GM18867 (cell line): Measurements from ENCODE around the gene C1RL.

ENCODE experiments used
- ATAC-seq: cut with Tn5 transposase; IDR thresholded peaks from one replicate; pipeline ENCODE4 v1.9.1; 2021; ENCODE audit warnings: mild to moderate bottlenecking, moderate library complexity; ENCODE audit not compliant: unreplicated experiment

C1RL gene

DNA sequence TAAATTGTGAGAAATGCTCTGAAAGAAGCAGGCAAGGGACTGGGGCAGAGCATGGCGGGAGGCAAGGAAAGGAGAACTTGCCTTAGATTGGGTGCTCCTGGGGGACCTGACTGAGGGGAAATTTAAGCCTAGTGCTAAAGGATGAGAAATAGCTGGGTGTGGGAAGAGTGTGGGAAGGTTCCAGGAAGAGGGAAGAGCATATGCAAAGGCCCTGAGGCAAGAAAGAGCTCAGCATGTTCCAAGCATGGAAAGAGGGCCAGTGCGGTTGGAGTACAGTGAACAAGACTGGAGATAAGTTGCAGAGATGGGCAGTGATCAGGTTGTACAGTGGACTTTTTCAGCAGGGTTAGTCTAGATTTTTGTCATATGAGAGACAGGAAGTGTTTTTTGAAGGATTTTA is 30.2 kb upstream of the C1RL start:
- ATAC-seq, result no peak

DNA sequence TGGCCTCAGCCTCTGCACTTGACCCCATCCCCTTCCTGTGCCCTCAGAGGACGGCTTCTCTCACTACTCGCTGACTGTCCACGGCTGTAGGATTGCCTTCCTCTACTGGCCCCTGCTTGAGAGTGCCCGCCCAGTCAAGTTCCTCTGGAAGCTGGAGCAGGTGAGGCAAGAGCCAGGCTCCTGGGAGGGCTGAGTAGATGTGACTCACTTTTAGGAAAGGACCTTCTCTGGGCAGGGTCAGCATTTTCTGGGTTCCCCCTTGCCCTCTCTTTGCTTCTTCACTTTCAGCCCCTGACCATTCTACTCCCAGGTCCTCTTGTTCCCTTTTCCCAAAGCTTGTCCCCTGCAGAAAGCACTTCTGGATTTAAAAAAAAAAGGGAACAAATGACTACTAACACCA is 28.9 kb upstream of the C1RL start:
- ATAC-seq, result no peak

DNA sequence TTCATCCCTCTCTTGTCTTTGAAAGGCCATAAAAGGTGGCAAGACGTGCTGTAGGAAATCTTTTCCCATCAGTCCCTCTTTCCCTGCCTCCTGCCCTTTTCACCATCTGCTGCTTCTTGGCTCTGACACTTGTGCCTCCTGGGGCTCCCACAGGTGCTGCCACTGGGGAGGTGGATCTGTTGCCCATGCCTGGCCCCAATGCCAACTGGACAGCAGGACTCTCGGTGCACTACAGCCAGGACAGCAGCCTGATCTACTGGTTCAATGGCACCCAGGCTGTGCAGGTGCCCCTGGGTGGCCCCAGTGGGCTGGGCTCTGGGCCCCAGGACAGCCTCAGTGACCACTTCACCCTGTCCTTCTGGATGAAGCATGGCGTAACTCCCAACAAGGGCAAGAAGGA is 27.7 kb upstream of the C1RL start:
- no peak for ATAC-seq

DNA sequence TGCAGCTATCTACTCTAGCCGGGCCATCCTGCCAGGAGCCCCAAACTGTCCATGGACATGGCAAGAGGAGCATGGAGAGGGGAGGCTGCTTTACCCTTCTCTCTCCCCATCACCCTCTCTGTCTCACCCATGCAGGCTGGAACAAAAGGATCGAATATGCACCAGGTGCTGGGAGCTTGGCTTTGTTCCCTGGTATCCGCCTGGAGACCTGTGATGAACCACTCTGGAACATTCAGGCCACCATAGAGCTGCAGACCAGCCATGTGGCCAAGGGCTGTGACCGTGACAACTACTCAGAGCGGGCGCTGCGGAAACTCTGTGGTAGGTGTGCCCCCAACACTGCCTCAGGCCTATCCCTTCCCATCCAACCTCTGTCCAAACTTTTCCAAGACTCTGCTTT is 27.1 kb upstream of the C1RL start:
- no peak for ATAC-seq

DNA sequence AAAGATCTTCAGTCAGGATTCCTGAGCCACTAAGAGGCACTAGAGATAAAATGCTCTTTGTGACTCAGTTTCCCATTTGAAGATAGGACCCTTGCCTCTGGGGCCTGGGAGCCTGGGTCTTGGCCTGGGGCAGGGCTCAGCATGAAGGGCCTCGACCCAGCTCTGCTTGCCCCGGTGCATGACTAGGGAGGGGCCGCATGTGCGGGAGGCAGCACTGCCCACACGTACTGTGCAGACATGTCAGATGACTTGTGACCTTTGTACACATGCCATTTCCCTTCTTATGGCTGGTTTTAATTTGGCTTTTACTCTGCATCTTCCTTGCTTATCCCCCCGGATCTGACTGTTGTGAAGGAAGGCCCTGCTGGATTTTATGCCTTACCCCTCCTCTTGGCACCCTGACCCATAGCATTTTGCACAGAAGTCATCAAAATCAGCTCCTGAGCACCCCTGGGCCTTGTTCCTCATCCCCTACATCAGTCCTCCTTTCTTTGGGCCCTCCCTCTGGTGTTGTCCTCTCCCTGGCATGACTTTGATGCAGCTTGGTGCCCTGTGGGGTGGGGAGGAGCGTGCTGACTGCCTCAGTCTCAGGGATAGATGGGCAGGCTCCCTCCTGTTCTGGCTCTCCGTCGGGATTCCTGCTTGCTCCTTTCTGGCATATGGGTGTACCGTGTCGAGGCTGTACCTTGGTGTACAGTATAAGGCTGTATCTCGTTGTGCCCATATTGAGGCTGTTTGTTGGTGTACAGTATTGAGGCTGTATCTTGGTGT is 25.6 kb upstream of the C1RL start:
- ATAC-seq, result no peak

DNA sequence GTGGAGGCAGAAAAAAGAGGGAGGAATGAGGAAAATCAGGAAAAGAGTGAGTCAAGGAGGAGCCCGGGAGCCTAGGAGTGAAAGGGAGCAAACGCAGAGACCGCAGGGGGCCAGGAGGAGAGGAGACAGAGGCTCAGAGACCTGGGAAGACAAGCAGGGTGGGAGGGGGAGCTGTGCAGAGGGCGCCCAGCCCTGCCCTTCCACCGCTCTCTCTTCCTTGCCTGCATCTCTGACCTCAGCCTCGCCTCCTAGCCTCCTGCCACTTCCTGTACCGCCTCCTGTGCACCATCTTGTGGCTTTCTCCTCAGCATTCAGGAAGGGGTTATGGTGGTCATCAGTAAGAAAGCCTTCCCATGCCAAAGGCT is 22.5 kb upstream of the C1RL start:
- no peak for ATAC-seq

DNA sequence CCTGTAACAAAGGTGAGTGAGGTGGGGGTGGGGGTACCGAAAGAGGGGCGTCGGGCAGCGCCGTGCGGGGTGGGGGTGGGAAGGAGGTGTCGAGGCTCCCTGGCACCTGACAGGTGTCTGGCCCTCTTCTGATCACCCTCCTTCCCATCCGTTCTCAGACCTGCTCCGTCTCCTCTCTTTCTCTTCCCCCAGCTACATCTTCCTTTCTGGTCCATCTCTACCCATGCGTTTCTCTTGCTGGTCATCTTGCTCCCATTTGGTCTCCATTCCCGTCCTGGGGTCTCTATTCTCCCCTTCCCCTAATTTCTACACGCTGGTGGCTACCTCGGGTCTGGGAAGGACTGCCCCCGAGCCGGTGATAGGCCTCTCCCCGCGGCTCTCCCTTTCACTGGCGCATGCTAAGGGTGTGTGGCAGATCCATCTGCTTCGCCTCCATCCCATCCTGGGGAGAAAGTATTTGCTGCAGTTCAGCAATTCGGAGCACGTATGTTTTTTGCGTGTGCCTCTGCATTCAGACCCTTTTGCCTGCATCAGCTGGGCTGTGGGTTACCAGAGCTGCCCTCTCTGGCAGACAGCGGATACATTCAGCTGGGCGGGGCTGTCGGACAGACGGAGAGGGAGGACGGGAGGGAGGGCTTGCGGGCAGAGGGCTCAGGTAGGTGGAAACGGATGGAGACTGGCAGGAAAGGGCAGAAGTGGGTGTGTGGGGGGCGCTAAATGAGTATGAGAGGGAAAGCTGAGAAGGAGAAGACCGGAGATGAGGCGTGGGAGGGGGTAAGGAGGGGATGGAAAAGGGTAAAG is 21.9 kb upstream of the C1RL start:
- peak; percentile 59 for ATAC-seq

DNA sequence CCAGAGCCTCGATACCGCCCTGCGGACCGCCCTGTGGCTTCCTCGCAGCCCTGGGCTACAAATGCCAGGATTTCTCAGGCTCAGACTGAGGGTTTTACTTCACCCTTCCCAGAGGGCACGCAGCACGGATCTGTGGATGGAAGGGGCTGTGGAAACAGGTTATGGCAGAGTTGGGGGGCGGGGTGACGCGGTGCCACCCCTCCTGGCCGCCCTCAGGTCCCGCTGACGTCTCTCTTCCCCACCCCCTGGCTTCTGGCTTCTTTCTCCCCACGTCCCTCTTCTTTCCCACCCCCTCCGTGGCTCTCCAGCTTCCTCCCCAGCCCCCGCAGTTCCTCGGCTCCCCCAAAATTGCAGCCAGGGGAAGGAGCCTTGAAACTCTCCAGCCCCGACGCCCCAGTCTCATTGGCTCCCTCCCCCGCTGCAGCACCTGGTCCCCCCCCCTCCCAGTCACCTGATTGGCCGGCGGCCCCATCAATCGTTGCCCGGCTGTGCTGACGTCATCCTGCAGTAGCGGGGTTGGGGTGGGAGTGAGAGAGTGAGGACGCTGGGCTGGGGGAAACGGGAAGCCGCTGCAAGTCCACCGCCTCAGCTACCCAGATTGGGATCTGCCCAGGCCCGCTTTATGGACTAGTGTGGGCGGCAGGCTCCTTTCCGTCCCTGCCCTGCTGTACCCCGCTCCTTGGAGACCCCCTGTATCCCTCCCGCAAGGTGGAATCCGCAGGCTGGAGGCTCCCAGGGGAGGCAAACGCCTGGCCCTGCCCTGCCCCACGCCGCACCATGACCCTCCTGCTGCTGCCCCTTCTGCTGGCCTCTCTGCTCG is 21.1 kb upstream of the C1RL start, which contains the start of gene CLSTN3:
CLSTN3 (plus strand) TSS at position 500 of the 820 bp plus-strand sequence; CDS start at position 778, 278 bp downstream.
- ATAC-seq, result peak; percentile 71

DNA sequence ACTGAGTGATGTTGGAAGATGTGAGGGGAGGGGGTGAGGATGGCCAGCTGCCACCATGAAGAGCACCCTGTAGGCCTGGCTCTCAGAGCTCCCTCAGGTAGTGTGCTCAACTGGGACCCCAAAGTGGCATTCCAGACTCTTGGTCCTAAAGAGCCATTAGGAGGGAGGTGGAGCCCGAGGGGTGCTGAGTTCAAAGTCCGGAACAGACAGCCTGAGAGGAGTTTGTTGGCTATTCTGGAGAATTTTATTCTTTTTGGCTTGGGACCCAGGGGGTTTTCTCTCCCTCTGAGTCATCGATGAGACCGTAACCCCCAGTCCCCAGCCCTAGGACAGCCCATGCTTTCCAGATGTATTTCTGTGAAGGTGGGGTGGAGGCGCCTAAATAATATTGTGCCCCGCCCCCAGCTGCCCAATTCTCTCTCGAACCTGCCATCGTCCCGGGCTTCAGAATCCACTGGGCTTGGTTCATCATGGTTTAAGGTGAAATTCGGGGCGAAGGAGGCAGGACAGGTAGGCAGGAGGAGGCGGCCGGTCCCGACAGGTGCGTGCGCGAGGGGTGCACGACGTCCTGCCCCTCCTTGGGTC is 20.4 kb upstream of the C1RL start:
- ATAC-seq, result peak; percentile 15

DNA sequence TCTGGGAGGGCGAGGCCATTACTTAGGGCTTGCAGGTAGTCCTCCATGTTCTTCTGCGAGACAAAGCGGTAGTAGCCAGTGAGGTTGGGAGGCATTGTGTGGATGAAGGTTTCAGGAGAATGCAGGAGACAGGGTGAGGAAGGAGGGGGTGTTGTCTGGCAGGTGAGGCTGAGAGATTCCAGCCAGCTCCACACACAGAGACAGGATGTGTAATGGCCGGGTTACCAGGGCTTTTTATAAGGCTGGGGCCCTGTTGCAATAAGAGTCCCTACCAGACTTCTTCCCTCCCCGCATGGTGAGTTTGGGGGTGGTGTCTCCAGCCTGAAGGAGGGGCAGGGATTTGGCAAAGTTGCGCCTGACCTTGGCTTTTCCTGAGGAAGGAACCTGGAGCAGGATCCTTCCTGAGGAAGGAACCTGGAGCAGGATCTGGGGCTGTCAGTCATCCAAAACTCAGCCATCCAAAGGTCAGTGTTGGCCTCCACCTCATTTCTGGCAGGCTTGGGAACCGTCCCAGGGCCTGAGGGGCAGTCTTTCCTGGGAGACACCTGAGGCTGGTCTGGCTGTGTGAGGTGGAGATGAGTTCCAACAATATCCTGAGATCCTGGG is 19.8 kb upstream of the C1RL start, which contains the start of gene RBP5:
RBP5 (minus strand) TSS at position 209 of the 606 bp plus-strand sequence; CDS start at position 95, 114 bp downstream.
- ATAC-seq, result no peak

DNA sequence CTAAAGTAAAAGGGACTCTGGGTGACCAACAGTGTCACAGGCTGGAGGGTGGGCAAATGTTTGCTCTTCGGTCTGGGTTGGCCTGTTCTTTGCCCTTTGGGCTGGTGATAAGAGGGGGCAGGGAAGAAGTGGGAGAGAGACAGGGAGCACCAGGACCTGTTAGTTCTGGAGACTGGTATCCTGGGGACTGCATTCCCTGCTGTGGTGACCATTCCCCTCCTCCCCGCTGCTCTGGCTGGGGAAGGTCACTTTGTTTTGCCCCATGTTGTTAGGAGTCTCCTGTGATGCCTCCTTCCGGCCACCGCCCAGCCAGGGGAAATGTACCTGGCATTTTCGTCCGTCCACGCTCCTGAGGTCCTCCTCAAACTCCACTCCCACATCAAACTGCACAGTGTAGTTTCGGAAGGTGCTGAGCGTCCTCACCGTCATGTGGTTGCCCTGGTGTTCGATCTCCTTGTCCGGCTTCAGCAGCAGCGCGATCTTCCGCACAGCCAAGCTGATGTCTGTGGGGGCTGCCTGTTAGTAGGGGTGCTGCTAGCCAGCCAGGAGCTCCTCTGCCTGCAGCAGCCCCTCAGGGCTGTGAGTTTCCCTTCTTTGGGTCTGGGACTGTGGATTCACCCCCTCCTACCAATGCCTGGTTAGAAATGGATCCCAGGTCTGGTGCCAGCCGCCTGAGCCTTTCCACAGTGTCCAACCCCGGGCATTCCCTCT is 19.1 kb upstream of the C1RL start:
- no peak for ATAC-seq

DNA sequence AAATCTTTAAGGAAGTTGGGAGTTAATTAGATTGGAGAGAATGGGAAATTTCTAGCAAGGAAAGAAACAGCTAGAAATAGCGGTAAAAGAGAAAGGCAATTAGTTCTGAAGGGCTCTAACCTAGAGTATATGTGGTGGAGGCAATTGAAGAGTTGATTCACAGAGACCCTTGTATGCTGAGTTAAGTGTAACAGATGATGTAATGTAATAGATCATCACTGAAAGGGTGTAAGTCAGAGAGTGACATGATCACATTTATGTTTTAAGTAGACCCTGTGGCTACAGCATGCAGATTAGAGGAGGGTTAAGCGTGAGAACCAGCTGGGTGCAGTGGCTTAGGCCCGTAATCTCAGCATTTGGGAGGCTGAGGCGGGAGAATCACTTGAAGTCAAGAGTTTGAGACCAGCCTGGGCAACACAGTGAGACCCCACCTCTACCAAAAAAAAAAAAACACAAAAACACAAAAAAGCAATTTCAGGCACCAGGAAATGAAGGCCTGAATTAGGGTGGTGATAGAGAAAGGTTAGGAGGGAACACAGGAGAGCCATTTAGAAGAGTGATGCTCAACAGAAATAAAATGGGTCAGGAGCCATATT is 16.7 kb upstream of the C1RL start:
- ATAC-seq, result no peak

DNA sequence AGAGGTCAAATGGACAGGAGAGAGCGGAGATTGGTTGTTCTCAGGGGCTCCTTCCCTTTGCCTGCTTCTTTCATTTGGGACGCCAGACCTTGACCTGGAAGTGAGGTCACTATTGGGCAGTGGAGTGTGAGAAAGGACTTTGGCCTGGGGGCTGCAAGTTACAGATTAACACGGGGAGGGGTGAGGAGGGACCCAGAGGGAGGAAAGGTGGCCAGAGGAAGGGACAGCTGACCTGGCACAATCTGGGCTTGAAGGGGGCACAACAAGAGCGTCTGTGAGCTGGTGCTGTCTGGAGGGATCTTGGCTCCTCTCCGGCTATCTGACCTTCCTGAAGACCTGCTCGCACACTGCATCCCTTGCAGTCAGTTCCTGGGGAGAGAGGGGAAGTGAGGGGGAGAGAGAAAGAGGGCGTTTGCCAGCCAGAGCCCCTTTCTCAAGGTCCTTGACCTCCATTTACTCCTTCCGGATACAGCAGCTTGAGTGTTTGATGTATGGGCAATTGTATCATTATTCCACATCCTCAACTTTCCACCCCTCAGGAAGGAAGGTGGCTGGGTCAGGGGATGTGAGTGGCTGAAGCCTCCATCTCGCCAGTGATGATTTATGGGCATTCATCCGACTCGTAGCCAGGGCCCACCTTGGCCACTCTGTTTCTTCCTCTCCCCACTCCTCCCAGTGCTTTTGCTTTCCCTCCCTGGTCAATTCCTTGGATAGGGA is 14.9 kb upstream of the C1RL start:
- no peak for ATAC-seq

DNA sequence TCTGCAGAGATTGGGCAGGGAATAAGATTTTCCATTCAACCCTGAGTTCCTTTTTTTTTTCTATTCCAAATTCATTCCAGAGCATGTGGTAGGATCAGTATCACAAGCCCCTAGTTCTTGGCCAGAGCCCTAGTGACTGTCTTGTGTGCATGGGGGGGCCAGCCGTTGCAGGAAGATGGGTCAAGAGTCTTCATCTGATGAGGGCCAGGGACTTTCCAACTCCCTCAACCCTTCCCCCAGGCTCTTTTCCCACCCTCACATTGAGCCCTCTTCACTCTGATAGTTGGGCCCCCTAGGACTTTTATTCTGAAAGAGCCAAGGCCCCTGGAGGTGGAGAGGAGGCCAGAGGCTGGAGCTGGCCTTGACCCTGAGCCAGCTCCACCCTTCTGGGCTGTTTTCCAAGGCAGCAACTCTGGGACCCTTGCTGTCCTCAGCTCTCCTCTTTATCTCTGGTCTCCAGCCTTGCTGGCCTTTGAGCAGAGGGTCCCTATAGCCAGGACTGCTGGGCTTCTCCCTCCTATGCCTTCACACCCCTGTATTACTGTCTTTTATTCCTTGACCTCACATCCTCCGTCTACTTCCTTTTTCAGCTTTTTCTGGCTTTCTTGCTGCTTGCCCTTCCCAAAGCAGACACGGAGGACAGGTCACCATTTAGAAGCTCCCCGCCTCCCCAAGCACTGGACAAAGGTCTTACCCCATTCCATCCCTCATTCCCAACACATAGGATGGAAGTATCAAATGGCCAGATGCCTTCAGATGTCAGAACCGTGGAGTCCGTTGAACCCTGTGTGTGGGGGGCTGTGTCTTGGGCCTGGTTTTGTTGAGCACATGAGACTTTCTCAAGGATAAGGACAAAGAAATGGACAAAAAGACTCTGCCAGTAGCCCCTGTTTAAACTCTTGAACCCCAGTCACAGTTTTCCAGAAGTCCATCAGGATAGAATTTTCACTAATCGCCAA is 14.1 kb upstream of the C1RL start:
- ATAC-seq, result no peak

DNA sequence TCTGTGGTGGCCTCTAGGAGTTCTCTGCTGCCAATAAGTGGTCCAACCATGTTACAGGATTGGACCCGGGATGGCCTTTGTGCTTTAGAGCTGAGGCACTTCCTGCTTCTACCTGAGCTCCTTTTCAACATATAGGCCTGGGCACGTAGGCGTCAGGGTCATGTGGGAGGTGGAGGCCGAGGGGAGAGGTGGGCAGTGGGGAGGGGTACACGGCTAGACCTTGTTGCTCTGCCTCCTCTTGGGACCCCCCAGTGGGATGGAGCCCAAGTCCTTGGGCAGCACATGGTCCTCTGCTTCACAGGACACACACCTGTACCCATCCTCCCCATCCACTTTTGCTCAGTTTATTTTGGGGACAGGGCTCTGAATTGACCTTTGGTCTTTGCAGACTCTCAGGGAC is 12.3 kb upstream of the C1RL start:
- no peak for ATAC-seq

DNA sequence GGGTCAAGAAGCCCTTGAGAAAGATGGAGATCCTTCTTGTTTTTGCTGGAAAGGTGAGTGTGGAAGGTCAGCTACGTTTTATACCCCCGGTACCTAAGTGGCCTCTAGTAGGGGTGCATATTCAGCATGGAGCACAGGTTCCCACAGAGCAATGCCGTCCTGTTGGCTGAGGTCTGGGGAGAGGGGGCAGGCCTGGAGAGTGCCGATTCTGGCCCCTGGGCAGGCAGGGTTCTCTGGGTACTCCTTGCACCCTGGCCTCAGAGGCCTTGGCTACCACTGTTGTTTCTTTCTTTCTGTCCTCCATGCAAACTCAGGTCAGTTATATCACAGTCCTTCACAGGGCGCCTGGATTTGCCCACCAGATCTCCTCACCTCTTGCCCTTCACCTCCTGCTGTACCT is 11.2 kb upstream of the C1RL start:
- ATAC-seq, result no peak

DNA sequence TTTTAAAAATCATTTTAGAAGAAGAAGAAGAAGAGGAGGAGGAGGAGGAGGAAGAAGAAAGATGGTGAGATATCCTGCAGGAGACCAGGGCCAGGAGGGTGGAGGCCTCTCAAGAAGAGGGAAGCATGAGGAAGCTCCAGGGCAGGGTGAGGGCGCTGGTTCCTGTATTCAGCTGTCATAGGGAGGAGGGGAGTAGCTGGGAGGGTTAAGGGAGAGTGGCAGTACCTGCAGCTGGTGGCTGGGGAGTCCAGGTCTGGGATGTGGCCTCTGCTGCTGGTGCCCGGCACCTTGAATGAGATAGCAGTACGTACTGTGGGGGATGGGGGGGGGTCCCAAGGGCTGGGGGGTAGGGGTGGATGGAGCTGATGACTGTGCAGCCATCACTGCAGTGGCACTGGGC is 9.9 kb upstream of the C1RL start:
- no peak for ATAC-seq

DNA sequence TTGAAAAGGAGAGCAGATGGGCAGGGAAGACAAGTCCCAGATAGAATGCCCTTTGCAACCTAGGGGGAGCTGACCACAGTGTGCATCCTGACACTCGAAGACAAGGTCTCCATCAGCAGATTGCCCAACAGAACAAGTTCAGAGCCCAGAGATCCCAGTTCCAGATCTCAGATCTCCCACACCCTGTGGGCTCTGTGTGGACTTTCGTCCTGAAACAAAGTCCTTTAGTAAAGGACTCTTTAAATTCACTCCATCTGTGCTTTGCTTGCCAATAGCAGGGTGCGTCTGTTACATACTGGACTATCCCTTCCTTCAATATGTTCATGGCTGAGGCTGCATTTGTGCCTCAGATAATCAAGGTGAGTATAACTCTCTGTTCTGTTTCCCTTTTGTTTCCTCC is 8.7 kb upstream of the C1RL start:
- no peak for ATAC-seq
